A673 (cell line): ENCODE results near the gene FAM20B. TPM values are rescaled to one million over a fixed set of nuclear protein-coding genes. Genes with fewer than 3 reads are reported as not detected.

Experiments
- BruUV-seq: library from RNA; stranded (reverse); fragments of 400-500 nt; replicated peaks from 2 replicates; lab custom pipeline; 2021; lab: Mats Ljungman, UMichigan
- CTCF ChIA-PET: fragments of 300-600 bp; sonication (Branson Sonifier 250); formaldehyde crosslinking; loops from one replicate; lab custom pipeline; 2022; ENCODE audit warnings: antibody characterized with exemption; lab: Charles Lee
- POLR2A ChIA-PET: fragments of 300-600 bp; sonication (Branson Sonifier 250); formaldehyde crosslinking; loops from one replicate; lab custom pipeline; 2022; ENCODE audit warnings: antibody characterized with exemption; ENCODE audit not compliant: low non-redundant PET; lab: Charles Lee
- DNase-seq: peaks from one replicate; pipeline ENCODE4 v3.0.0-alpha.2; 2015; ENCODE audit warnings: low spot score
- H3K27ac ChIP-seq: fragments of 200-600 bp; sonication (generic); 2 replicates; pipeline ENCODE4 v1.5.1; 2016; ENCODE audit warnings: mixed run types, low read depth, mild to moderate bottlenecking, mixed read lengths, antibody characterized with exemption, low read length; ENCODE audit not compliant: poor library complexity, severe bottlenecking
- H3K27me3 ChIP-seq: fragments of 200-600 bp; sonication (generic); replicated peaks from 2 replicates; pipeline ENCODE4 v1.6.1; 2017; ENCODE audit warnings: mixed run types, low read depth, mild to moderate bottlenecking, mixed read lengths, antibody characterized with exemption, low read length; ENCODE audit not compliant: insufficient read depth, poor library complexity
- H3K36me3 ChIP-seq: fragments of 200-600 bp; sonication (generic); 2 replicates; pipeline ENCODE4 v1.6.1; 2016; ENCODE audit warnings: mixed run types, mild to moderate bottlenecking, mixed read lengths, antibody characterized with exemption, low read length; ENCODE audit not compliant: insufficient read depth, poor library complexity, severe bottlenecking
- H3K4me1 ChIP-seq: fragments of 200-600 bp; sonication (generic); 2 replicates; pipeline ENCODE4 v1.6.1; 2017; ENCODE audit warnings: mixed run types, mild to moderate bottlenecking, mixed read lengths, antibody characterized with exemption, low read length; ENCODE audit not compliant: insufficient read depth, poor library complexity, severe bottlenecking
- H3K4me3 ChIP-seq: fragments of 200-600 bp; sonication (generic); 2 replicates; pipeline ENCODE4 v1.5.1; 2016; ENCODE audit warnings: low read depth, mixed run types, mild to moderate bottlenecking, mixed read lengths, low read length; ENCODE audit not compliant: poor library complexity, severe bottlenecking
- H3K9me3 ChIP-seq: fragments of 200-600 bp; sonication (generic); 2 replicates; pipeline ENCODE4 v1.6.1; 2016; ENCODE audit warnings: mixed run types, low read depth, mild to moderate bottlenecking, mixed read lengths, antibody characterized with exemption, low read length; ENCODE audit not compliant: poor library complexity, severe bottlenecking
- CTCF ChIP-seq: fragments of 300-800, 200-600 bp; sonication (generic); conservative IDR thresholded peaks from 2 replicates; pipeline ENCODE4 v1.5.1; 2017; ENCODE audit warnings: low read depth, mild to moderate bottlenecking, antibody characterized with exemption, low read length, moderate library complexity, mixed read lengths
- EZH2 ChIP-seq: fragments of 200-600 bp; sonication (generic); IDR thresholded peaks from 2 replicates; pipeline ENCODE4 v1.6.1; 2017; ENCODE audit warnings: borderline replicate concordance, low read depth, mild to moderate bottlenecking, mixed read lengths, antibody characterized with exemption, low read length; ENCODE audit not compliant: poor library complexity, severe bottlenecking
- intact Hi-C: fragments of 100-400 bp; cut with micrococcal nuclease; formaldehyde crosslinking; loops from one replicate; pipeline ENCODE4 v1.10.0; 2022; ENCODE audit not compliant: unreplicated experiment
- total RNA-seq: library from RNA; stranded (reverse); gene quantifications from 2 replicates; pipeline ENCODE4 v1.2.3, GENCODE V29; 2021

FAM20B gene
- total RNA-seq, 1 experiment from 2014 or later, result 43.3 TPM

DNA sequence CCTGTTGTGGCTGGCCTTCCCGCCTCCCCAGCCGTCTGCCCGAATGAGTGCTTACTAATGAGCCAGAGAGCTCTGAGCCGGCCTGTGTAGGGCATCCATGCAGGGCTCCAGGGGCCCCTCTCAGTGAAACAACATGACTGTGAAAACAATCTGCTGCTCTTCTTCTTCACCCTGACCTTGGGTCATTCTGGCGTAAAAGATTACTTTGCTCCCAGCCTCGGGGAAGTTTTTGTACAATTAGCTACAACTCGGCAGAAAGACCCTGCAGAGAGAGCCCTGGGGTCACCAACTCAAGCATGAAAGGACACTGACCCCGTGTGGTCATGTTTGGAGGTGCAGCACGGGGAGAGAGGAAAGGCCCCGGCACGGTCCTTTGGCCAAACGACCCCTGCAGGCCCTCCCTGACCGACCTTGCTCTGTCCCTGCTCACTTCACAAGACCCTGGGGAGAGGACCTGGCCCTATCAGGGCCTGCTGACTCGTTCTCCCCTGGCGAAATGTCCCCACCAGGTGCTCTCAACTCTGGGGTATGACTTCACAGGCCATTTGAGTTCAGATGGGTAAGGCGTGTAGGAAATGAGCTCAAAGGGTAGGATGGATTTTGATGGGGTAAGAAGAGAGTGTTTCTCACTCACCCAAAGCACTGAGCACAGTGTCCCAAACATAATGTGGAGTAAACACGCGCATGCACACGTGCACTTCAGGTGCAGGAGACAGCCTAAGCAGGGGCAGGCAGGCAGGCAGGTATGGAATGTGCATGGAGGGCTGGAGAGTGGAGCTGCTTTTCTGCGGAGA is 22.9 kb upstream of the FAM20B start:
- intact Hi-C loops, result loop anchor here (1.0 to 5.0 kb wide), 4 partner anchors 190 to 700 kb away; no protein-coding TSS in a partner anchor

GRCh38 chr1:179003512-179004066 is 22.1 kb upstream of the FAM20B start:
- no peak for DNase-seq
- no peaks in the 10 kb centered on the region for H3K9me3 ChIP-seq
- no peaks in the 10 kb centered on the region for H3K4me1 ChIP-seq
- no peak overlapping the region for H3K27ac ChIP-seq
- ChIA-PET POLR2A (no interaction called here), CTCF (interaction anchor here (0.7 to 2.0 kb wide), 3 partner anchors 229 to 422 kb away, joined by 4 to 15 read pairs (median 10); no protein-coding TSS in a partner anchor)
- no TSS peak for BruUV-seq
- TF ChIP-seq EZH2, result no peak
- TF ChIP-seq CTCF, result no peak
- no peaks in the 10 kb centered on the region for H3K27me3 ChIP-seq
- H3K36me3 ChIP-seq, result no peaks in the 10 kb centered on the region
- intact Hi-C loops, result loop anchor here (2.0 to 5.0 kb wide), 2 partner anchors 461 to 701 kb away; no protein-coding TSS in a partner anchor
- H3K4me3 ChIP-seq, result no peak overlapping the region

More for the DNA sequence above, 22.9 kb upstream of the FAM20B start:
- Histone ChIP-seq H3K4me1 (no peaks in the 10 kb centered on the region), H3K27ac (no peak overlapping the region), H3K4me3 (no peak overlapping the region), H3K36me3 (no peaks in the 10 kb centered on the region), H3K27me3 (no peaks in the 10 kb centered on the region), H3K9me3 (no peaks in the 10 kb centered on the region)
- no TSS peak for BruUV-seq
- TF ChIP-seq CTCF, result peak; percentile 91
- TF ChIP-seq EZH2, result no peak
- ChIA-PET CTCF (interaction anchor here (0.6 to 2.0 kb wide), 6 partner anchors 124 to 462 kb away, joined by 3 to 15 read pairs (median 5); no protein-coding TSS in a partner anchor), POLR2A (no interaction called here)
- peak; percentile 69 for DNase-seq

- ChIA-PET CTCF (interaction anchor here (1.3 kb wide), 1 partner anchor 239 kb away, joined by 3 read pairs; no protein-coding TSS in a partner anchor), POLR2A (no interaction called here)
- no TSS peak for BruUV-seq
- Histone ChIP-seq H3K36me3 (no peaks in the 10 kb centered on the region), H3K4me3 (no peak overlapping the region), H3K27me3 (no peaks in the 10 kb centered on the region), H3K9me3 (no peaks in the 10 kb centered on the region), H3K4me1 (no peaks in the 10 kb centered on the region), H3K27ac (no peak overlapping the region)
- DNase-seq, result no peak
- intact Hi-C loops, result no loop called here
- no peak for TF ChIP-seq EZH2
- TF ChIP-seq CTCF, result no peak
Observed at GRCh38 chr1:179007233-179007632, 18.5 kb upstream of the FAM20B start.
